GM12801 (cell line): ENCODE data around the gene CCDC160.

Experiments
- TF ChIP-seq, protein P1 (sequence below): IDR thresholded peaks from one replicate; pipeline ENCODE4 v1.5.1; 2011; ENCODE audit warnings: control low read depth; ENCODE audit not compliant: insufficient read length; ENCODE audit errors: extremely low read depth

Gene CCDC160

DNA sequence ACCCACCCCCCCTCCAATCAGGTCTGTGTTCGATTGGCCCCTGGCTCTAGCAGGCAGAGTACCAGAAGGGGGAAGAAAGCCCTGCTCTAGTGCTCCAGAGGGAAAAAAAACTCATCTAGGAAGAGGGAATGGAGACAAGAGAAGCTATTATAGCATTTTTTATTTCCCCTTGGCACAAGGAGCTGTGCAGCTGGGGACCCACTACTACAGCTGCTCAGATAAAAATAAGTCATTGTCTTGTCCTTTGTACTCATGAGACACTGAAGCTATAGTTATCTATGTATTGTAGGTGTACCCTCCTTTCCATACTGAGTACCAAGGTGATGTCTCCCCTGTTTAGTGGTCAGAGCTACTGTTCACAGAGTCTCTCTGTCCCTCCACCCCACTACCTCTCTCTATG is 14.3 kb downstream of the CCDC160 start:
- TF ChIP-seq, protein P1, sequence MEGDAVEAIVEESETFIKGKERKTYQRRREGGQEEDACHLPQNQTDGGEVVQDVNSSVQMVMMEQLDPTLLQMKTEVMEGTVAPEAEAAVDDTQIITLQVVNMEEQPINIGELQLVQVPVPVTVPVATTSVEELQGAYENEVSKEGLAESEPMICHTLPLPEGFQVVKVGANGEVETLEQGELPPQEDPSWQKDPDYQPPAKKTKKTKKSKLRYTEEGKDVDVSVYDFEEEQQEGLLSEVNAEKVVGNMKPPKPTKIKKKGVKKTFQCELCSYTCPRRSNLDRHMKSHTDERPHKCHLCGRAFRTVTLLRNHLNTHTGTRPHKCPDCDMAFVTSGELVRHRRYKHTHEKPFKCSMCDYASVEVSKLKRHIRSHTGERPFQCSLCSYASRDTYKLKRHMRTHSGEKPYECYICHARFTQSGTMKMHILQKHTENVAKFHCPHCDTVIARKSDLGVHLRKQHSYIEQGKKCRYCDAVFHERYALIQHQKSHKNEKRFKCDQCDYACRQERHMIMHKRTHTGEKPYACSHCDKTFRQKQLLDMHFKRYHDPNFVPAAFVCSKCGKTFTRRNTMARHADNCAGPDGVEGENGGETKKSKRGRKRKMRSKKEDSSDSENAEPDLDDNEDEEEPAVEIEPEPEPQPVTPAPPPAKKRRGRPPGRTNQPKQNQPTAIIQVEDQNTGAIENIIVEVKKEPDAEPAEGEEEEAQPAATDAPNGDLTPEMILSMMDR, result no peak

DNA sequence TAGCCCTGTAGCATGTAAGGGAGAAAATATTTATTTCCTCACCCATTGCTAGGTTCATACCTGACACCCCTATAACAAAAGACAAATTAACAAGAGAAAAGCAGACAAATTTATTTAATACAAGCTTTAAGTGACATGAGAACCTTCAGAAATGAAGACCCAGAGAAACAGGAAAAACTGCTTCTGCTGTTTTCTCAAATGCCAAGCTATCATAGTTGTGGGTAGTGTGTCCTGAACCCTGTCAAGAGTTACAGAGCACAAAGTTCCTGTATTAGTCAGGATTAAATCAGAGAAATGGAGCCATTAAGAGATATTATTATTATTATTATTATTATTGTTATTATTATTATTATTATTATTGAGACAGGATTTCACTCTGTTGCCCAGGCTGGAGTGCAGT is 17.5 kb downstream of the CCDC160 start:
- TF ChIP-seq, protein P1, result no peak

DNA sequence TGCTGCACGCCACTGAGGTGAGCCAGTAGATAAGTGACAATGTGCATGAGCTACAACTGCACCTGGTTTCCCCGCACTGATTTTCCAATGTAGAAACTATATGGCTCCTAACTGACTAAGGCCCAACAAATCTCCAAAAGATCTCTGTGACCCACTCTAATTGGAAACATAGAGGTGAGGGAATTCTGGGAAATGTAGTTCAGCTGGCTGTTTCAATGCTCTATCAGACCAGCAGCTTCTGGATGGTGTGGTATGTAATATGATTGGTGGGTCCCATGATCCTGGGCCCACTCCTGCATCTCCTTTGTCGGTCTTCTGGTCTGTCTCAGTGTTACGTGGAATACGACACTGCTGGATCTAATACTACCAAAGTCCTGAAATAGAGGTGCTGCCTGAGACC is 18.6 kb downstream of the CCDC160 start:
- TF ChIP-seq, protein P1, result no peak

DNA sequence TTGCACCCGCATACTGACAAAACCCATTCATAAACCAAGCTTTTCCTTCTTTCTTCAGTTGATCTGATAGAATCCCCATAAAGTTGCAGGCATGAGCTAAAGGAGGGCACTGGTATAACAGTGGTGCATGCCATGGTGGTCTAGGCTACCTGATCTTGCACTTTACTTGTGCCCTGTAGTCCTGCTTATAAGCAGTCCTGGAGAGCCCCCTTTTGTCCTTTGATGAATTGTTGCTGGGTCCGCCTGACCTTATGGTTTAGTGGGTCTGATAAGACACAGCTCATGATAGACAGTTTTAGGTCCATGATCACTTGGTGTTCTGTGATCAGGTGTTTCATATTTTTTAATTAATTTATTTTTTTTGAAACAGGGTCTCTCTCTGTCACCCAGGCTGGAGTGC is 19.7 kb downstream of the CCDC160 start:
- TF ChIP-seq, protein P1, result no peak

DNA sequence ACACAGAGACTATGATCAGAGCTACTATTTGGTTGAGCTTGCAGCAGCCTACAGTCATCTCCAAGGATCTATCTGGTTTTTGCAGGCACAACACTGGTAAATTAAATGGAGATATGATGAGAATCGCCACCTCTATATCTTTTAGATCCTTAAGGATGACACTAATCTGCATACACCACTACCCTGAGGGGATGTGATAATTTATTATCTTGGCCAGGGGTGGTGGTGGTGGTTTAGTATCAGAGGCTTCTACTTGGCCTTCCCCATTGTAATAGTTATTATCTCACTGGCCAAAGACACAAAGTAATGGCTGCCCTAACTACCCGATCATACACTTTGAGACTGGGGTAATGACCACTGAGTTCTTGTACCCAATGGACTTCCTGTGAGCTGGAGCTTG is 21.2 kb downstream of the CCDC160 start:
- TF ChIP-seq, protein P1, result no peak

DNA sequence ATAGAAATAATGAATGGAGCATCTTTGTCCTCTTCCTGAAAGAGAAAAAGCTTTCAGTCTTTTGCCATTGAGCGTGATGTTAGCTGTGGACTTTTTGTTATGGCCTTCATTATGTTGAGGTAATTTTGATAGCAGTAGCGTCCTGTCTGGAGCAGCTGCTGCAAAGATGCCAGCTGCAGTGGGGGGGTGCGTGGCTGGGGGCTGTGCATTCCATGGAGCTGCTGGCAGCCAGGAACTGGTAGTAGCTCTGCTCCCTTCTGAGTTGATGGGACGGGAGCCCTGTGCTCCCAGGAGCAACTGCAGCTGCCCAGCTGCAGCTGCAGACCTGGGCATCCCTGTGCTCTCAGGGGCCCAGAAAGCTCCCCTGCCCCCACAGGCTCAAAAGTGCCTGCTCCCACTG is 50.4 kb downstream of the CCDC160 start:
- TF ChIP-seq, protein P1, result no peak

DNA sequence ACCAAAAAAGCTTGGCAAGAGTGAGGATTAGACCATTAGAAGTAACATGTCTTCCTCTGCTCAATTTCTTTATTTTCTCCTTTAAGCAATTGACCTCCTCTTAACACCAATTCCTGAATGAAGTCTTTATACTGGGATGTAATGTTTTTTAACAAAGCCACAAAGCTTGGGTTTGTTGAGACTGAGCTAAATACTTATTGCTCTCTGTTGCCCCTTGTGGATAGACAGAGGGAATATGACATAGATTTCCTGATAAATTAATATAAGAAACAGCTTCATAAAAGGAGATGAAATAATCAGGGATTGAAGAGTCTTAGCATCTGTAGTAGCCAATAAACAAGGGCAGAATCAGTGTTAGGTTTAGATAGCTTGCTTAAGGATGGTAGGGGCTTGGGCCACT is 57.6 kb downstream of the CCDC160 start:
- TF ChIP-seq, protein P1, result no peak
